Right cardiac atrium (tissue), 5 donors: ENCODE results near the gene CYP11A1. TPM values are rescaled to one million over a fixed set of nuclear protein-coding genes. Genes with fewer than 3 reads are reported as not detected.

Source experiments
- ATAC-seq, 2 donors: fragments of 200-7000 bp; cut with Tn5 transposase; one replicate each; pipeline versions ENCODE4 v1.8.0 to v1.9.1; 2020; ENCODE audit warnings: moderate library complexity in 2 of 2, mild to moderate bottlenecking in 1 of 2
- DNase-seq, 3 donors: peaks; one replicate each; pipeline ENCODE4 v3.0.0-alpha.2; 2020
- H3K27ac ChIP-seq: one replicate; pipeline ENCODE4 v1.5.1; 2013; ENCODE audit warnings: mild to moderate bottlenecking, low read length, control low read depth, moderate library complexity
- H3K27me3 ChIP-seq: one replicate; pipeline ENCODE4 v1.6.1; 2013; ENCODE audit not compliant: control insufficient read depth, insufficient read depth
- H3K4me1 ChIP-seq: one replicate; pipeline ENCODE4 v1.6.1; 2013; ENCODE audit warnings: low read length; ENCODE audit not compliant: control insufficient read depth, insufficient read depth
- H3K4me3 ChIP-seq: one replicate; pipeline ENCODE4 v1.5.1; 2013; ENCODE audit warnings: low read length, control low read depth
- H3K9me3 ChIP-seq: one replicate; pipeline ENCODE4 v1.6.1; 2013; ENCODE audit warnings: low read length; ENCODE audit not compliant: control insufficient read depth
- WGBS: extraction: QIAGEN DNeasy Blood & Tissue Kit; methylation state at CpG from one replicate; pipeline ENCODE4 v1.1.7; 2013; 5-methylcytosine and 5-hydroxymethylcytosine counted together
- intact Hi-C, 4 donors: fragments of 100-400 bp; cut with DNase I; formaldehyde crosslinking; loops; one replicate each; pipeline versions ENCODE4 v1.11.0 to v1.14.0; 2022 to 2023
- polyA plus RNA-seq: library from polyadenylated mRNA; stranded (reverse); fragments of 200-250 nt; gene quantifications from one replicate; pipeline ENCODE4 v1.2.3, GENCODE V29; 2013
- total RNA-seq, 4 donors: library from RNA; stranded (reverse); fragmentation: NEBNext Ultra II Directional; extraction: Animal tissue kit (Norgen Biotek cat#: 25700); gene quantifications; one replicate each; pipeline ENCODE4 v1.2.1, GENCODE V29; 2021
- donor health status: healthy with polysubstance abuse.
- donor health status: DM: no; HTN: yes; CAD: no.
- donor health status: DM: no; HTN: no; CAD: no.
- donor health status: DM: no; HTN: yes; CAD: no; lungs with severe emphysema.
- donor health status: DM: yes; HTN: yes; CAD: no.

The CYP11A1 gene
- total and polyA plus RNA-seq, 5 donors: 0.66 to 1.7 (median 1.1) TPM

- Histone ChIP-seq H3K27me3 (no peaks in the 10 kb centered on the region), H3K4me1 (peaks cover 6% of the 10 kb centered on the region), H3K27ac (no peak overlapping the region), H3K9me3 (no peaks in the 10 kb centered on the region), H3K4me3 (no peak overlapping the region)
- intact Hi-C loops: no loop called here
- WGBS: 80% methylated on average over 15 of the region's 15 CpGs
- ATAC-seq (no peak), DNase-seq (peak in 1 of 3 donors; percentile 33)
Measured at GRCh38 chr15:74386496-74387140, 19.2 kb upstream of the CYP11A1 start.

DNA sequence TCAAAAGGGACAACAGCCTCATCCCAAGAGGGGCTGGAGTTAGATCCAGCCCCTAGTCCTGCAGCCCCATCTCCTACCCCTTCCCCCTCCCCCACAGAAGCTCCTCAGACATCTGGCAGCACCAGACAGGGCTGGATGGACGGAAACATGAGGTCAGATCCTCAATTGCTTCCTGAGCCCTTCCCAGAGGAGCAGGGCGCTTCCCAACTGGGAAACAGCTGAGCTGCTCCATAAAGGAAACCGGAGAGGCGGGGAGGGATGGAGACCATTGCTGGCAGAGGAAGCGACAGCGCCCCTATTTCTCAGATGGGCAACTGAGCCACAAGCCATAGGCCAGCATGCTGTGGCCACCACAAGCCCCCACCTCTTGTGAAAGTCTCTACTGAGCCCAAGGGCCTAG lies 18.3 kb upstream of the CYP11A1 start:
- no peak overlapping the region for H3K27ac ChIP-seq
- ATAC-seq: peak in 1 of 2 donors; percentile 67
- WGBS: 73% methylated on average over 6 of the region's 6 CpGs

GRCh38 chr15:74384881-74385643 lies 17.6 kb upstream of the CYP11A1 start:
- peak in 2 of 3 donors; percentile 56 to 64 for DNase-seq
- H3K9me3 ChIP-seq: no peaks in the 10 kb centered on the region
- H3K4me1 ChIP-seq: peaks cover 6% of the 10 kb centered on the region
- H3K27ac ChIP-seq: no peak overlapping the region
- WGBS: 54% methylated on average over 8 of the region's 8 CpGs
- peak in 1 of 2 donors; percentile 75 for ATAC-seq
- intact Hi-C loops: loop anchor here in 2 of 4 donors (5.0 kb wide), 2 partner anchors 52 to 102 kb away; no protein-coding TSS in a partner anchor
- H3K4me3 ChIP-seq: no peak overlapping the region
- no peaks in the 10 kb centered on the region for H3K27me3 ChIP-seq

More for the DNA sequence above, 18.3 kb upstream of the CYP11A1 start:
- Histone ChIP-seq H3K4me3 (no peak overlapping the region), H3K4me1 (peaks cover 6% of the 10 kb centered on the region), H3K9me3 (no peaks in the 10 kb centered on the region), H3K27me3 (no peaks in the 10 kb centered on the region)
- DNase-seq: peak in 2 of 3 donors; percentile 36 to 60
- intact Hi-C loops: no loop called here

GRCh38 chr15:74384566-74384880 lies 17.1 kb upstream of the CYP11A1 start:
- no peak for ATAC-seq
- WGBS: 54% methylated on average over 3 of the region's 3 CpGs
- no peaks in the 10 kb centered on the region for H3K9me3 ChIP-seq
- H3K27ac ChIP-seq: no peak overlapping the region
- DNase-seq: no peak
- no peaks in the 10 kb centered on the region for H3K27me3 ChIP-seq
- intact Hi-C loops: loop anchor here in 2 of 4 donors (5.0 kb wide), 2 partner anchors 53 to 103 kb away; no protein-coding TSS in a partner anchor
- H3K4me3 ChIP-seq: no peak overlapping the region
- peaks cover 6% of the 10 kb centered on the region for H3K4me1 ChIP-seq

- no peak overlapping the region for H3K4me3 ChIP-seq
- ATAC-seq: no peak
- H3K27ac ChIP-seq: no peak overlapping the region
- DNase-seq: no peak
- 73% methylated on average over 8 of the region's 8 CpGs for WGBS
- intact Hi-C loops: loop anchor here (2.0 to 5.0 kb wide), 3 partner anchors 53 to 103 kb away; no protein-coding TSS in a partner anchor
- H3K9me3 ChIP-seq: no peaks in the 10 kb centered on the region
- H3K4me1 ChIP-seq: peaks cover 6% of the 10 kb centered on the region
- no peaks in the 10 kb centered on the region for H3K27me3 ChIP-seq
Measured at GRCh38 chr15:74383695-74384565, 16.5 kb upstream of the CYP11A1 start.

- Histone ChIP-seq H3K27ac (no peak overlapping the region), H3K4me1 (peaks cover 6% of the 10 kb centered on the region), H3K9me3 (no peaks in the 10 kb centered on the region), H3K4me3 (no peak overlapping the region), H3K27me3 (no peaks in the 10 kb centered on the region)
- WGBS: 94% methylated on average over 4 of the region's 4 CpGs
- no peak for DNase-seq
- ATAC-seq: no peak
- intact Hi-C loops: loop anchor here (2.0 to 5.0 kb wide), 3 partner anchors 54 to 104 kb away; no protein-coding TSS in a partner anchor
Measured at GRCh38 chr15:74383286-74383685, 15.8 kb upstream of the CYP11A1 start.

GRCh38 chr15:74382004-74382816 lies 14.8 kb upstream of the CYP11A1 start:
- Histone ChIP-seq H3K4me3 (no peak overlapping the region), H3K27ac (no peak overlapping the region), H3K4me1 (peaks cover 6% of the 10 kb centered on the region), H3K9me3 (no peaks in the 10 kb centered on the region), H3K27me3 (no peaks in the 10 kb centered on the region)
- WGBS: 41% methylated on average over 13 of the region's 13 CpGs
- intact Hi-C loops: loop anchor here (2.0 to 5.0 kb wide), 3 partner anchors 55 to 105 kb away; no protein-coding TSS in a partner anchor
- ATAC-seq (peak; percentile 83 to 86), DNase-seq (peak; percentile 86 to 94 (median 94))

DNA sequence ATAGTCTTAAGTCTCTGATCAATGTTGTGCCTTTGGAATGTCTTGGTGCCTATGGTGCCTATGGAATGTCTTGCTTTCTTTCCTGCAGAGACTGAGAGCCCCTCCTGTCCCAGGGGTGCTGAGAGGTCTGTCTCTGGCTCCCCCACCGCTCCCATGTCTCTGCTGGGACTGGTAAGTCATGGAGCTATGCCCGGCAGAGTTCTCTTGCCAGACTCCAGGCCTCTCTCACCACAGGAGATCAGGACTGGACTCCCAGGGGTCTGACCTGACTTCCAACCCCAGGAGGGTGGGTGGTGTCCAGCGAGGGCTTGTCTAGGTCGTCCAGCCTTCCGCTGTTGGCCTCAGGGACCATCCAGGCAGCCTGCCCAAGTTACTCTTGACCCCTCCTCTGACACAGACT lies 14.0 kb upstream of the CYP11A1 start:
- Histone ChIP-seq H3K4me1 (peaks cover 6% of the 10 kb centered on the region), H3K27ac (no peak overlapping the region), H3K27me3 (no peaks in the 10 kb centered on the region), H3K9me3 (no peaks in the 10 kb centered on the region), H3K4me3 (no peak overlapping the region)
- 78% methylated on average over 5 of the region's 5 CpGs for WGBS
- no peak for ATAC-seq
- no peak for DNase-seq
- intact Hi-C loops: loop anchor here in 2 of 4 donors (5.0 kb wide), 2 partner anchors 56 to 106 kb away; no protein-coding TSS in a partner anchor

GRCh38 chr15:74381190-74381453 lies 13.7 kb upstream of the CYP11A1 start:
- WGBS: 75% methylated on average over 2 of the region's 2 CpGs
- intact Hi-C loops: loop anchor here in 2 of 4 donors (5.0 kb wide), 2 partner anchors 56 to 106 kb away; no protein-coding TSS in a partner anchor
- H3K9me3 ChIP-seq: no peaks in the 10 kb centered on the region
- no peak for DNase-seq
- no peak overlapping the region for H3K4me3 ChIP-seq
- ATAC-seq: no peak
- peaks cover 3% of the 10 kb centered on the region for H3K4me1 ChIP-seq
- no peaks in the 10 kb centered on the region for H3K27me3 ChIP-seq
- H3K27ac ChIP-seq: no peak overlapping the region
